ENCODE results near the gene PEX11A.

PEX11A gene

DNA sequence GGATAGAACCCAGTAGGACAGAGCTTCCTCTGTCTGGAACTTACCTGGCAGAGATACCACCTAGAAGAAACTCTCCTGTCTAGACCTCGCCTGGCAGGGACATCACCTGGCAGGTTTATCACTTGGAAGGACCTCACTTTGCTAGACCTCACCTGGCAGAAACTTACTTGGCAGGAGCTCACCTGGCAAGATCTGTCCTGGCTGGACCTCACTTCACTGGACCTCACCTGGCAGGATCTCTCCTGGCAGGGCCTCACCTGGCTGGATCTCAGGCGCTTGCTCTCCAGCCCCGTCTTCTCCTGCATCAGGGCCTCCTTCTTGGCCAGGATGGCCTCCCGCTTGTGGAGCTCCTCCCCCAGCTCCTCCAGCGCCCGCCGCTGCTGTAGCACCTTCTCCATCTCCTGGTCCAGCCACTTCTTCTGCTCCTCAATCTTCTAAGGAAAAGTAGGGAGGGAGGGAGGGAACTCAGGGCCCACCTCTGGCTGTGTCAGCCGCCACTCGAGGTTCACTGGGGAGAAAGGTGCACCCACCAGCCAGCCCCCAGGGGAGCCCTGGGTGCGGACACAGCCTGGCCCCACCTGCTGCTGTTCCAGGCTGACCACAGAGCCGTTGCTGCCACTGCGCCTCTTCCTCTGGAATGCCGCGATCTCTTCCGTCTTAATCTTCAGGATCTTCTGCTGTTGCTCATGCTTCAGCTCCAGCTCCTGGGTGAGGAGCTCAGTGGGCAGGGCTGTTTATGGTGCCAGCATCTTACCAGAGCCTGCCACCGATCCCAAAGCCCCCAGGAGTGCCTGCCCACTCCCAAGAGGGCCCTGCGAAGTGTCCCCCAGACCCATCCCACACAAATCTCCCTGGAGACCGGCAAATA lies 57.8 kb downstream of the PEX11A start:
- Histone ChIP-seq H3K4me3 (ENCODE audit: low read length) (no peak overlapping the region), H3K4me2 (ENCODE audit: low read depth, low read length) (no peak overlapping the region), H3K4me1 (ENCODE audit: low read length) (no peaks in the 10 kb centered on the region), H3K27ac (ENCODE audit: low read length) (no peak overlapping the region), H4K20me1 (ENCODE audit: insufficient read depth, low read length) (no peaks in the 10 kb centered on the region), H3K36me3 (replicated peaks; ENCODE audit: insufficient read depth, low read length) (peaks cover 10% of the 10 kb centered on the region), H3K9me3 (replicated peaks; ENCODE audit: insufficient read depth, low read length) (no peaks in the 10 kb centered on the region), H3K9me2 (replicated peaks; ENCODE audit: insufficient read depth, low read length) (no peaks in the 10 kb centered on the region), H3K9ac (ENCODE audit: low read length) (no peak overlapping the region), H3K79me2 (ENCODE audit: low read length) (no peaks in the 10 kb centered on the region), H3K27me3 (replicated peaks; ENCODE audit: insufficient read depth, low read length) (no peaks in the 10 kb centered on the region), H2AFZ (ENCODE audit: low read length) (no peak overlapping the region), H3F3A (ENCODE audit: insufficient read depth, low read length) (no peaks in the 10 kb centered on the region)
- TF ChIP-seq, protein P1, sequence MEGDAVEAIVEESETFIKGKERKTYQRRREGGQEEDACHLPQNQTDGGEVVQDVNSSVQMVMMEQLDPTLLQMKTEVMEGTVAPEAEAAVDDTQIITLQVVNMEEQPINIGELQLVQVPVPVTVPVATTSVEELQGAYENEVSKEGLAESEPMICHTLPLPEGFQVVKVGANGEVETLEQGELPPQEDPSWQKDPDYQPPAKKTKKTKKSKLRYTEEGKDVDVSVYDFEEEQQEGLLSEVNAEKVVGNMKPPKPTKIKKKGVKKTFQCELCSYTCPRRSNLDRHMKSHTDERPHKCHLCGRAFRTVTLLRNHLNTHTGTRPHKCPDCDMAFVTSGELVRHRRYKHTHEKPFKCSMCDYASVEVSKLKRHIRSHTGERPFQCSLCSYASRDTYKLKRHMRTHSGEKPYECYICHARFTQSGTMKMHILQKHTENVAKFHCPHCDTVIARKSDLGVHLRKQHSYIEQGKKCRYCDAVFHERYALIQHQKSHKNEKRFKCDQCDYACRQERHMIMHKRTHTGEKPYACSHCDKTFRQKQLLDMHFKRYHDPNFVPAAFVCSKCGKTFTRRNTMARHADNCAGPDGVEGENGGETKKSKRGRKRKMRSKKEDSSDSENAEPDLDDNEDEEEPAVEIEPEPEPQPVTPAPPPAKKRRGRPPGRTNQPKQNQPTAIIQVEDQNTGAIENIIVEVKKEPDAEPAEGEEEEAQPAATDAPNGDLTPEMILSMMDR (IDR thresholded peaks at IDR 0.05; ENCODE audit: low read length), result no peak
- no peak for TF ChIP-seq EZH2phosphoT487 (IDR thresholded peaks at IDR 0.05; ENCODE audit: low read length)
- no peak for TF ChIP-seq EZH2 (optimal IDR thresholded peaks at IDR 0.05; ENCODE audit: low read depth, low read length)
- DNase-seq, result no peak

DNA sequence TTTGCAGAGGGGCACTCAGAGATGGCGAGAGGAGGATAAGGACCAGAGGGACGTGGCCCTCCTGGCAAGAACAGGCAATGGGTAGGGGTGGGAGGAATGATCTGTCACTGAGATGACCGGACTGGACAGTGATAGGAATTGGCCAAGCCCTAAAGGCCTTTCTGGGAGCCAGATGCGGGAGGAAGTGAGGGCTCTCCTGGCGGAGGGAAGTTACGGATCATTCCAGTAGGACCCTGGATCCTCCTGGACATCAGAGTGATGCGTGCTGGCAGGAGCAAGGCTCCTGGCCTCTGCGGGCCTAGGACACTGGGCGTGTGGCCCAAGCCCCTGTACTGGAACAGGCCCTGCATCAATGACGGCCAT lies 58.7 kb downstream of the PEX11A start:
- Histone ChIP-seq H2AFZ (ENCODE audit: low read length) (no peak overlapping the region), H3K9ac (ENCODE audit: low read length) (no peak overlapping the region)

More for the DNA sequence above, 58.7 kb downstream of the PEX11A start:
- no peaks in the 10 kb centered on the region for H3K27me3 ChIP-seq (replicated peaks; ENCODE audit: insufficient read depth, low read length)
- H3K4me2 ChIP-seq (ENCODE audit: low read depth, low read length), result no peak overlapping the region
- no peaks in the 10 kb centered on the region for H3K79me2 ChIP-seq (ENCODE audit: low read length)
- no peaks in the 10 kb centered on the region for H3K4me1 ChIP-seq (ENCODE audit: low read length)
- H3K9me2 ChIP-seq (replicated peaks; ENCODE audit: insufficient read depth, low read length), result no peaks in the 10 kb centered on the region
- no peak overlapping the region for H3K27ac ChIP-seq (ENCODE audit: low read length)
- DNase-seq, result no peak
- H3K9me3 ChIP-seq (replicated peaks; ENCODE audit: insufficient read depth, low read length), result no peaks in the 10 kb centered on the region
- H3F3A ChIP-seq (ENCODE audit: insufficient read depth, low read length), result no peaks in the 10 kb centered on the region
- peaks cover 15% of the 10 kb centered on the region for H3K36me3 ChIP-seq (replicated peaks; ENCODE audit: insufficient read depth, low read length)
- H4K20me1 ChIP-seq (ENCODE audit: insufficient read depth, low read length), result no peaks in the 10 kb centered on the region
- no peak overlapping the region for H3K4me3 ChIP-seq (ENCODE audit: low read length)
- TF ChIP-seq, protein P1 (IDR thresholded peaks at IDR 0.05; ENCODE audit: low read length), result no peak
- TF ChIP-seq EZH2phosphoT487 (IDR thresholded peaks at IDR 0.05; ENCODE audit: low read length), result no peak
- no peak for TF ChIP-seq EZH2 (optimal IDR thresholded peaks at IDR 0.05; ENCODE audit: low read depth, low read length)

Measured in MM.1S (cell line).